Frontal cortex (tissue), 4 donors: ENCODE measurements around the gene KLF2. TPM values are rescaled to one million over a fixed set of nuclear protein-coding genes. Genes with fewer than 3 reads are reported as not detected.
"Not testable (repeated sequence)": the region's sequence is repeated elsewhere in the genome, so short reads cannot be mapped to it uniquely, and the experiment has no call there.

Experiments used
- DNase-seq, 2 donors: peaks; one replicate each; pipeline ENCODE4 v3.0.0; 2012; ENCODE audit warnings: low spot score in 2 of 2
- FAIRE-seq: peaks from 2 replicates; lab custom pipeline; 2012; peaks lifted over from hg19 to GRCh38; lab: Jason Lieb, UNC
- total RNA-seq: library from RNA; depleted of rRNA; stranded (reverse); fragments of >200 nt; gene quantifications from one replicate; pipeline ENCODE4 v1.2.3, GENCODE V29; 2014
- donor health status: control.
- donor health status: control.
- donor health status: control.

KLF2 gene
- total RNA-seq: 2.4 TPM

GRCh38 chr19:16324384-16325160 is at the start of gene KLF2:
KLF2 (plus strand) TSS chr19:16324826; CDS start chr19:16324924, 98 bp downstream.
- FAIRE-seq (no peak), DNase-seq (peak; percentile 87 to 92)

GRCh38 chr19:16280306-16280705 is 44.3 kb upstream of the KLF2 start:
- DNase-seq: no peak
- no peak for FAIRE-seq

- DNase-seq (no peak), FAIRE-seq (no peak)
Measured at GRCh38 chr19:16281743-16282142, 42.9 kb upstream of the KLF2 start.

- no peak for FAIRE-seq
- peak; percentile 34 to 70 for DNase-seq
Measured at GRCh38 chr19:16283210-16284061, 41.2 kb upstream of the KLF2 start.

GRCh38 chr19:16284505-16284904 is 40.1 kb upstream of the KLF2 start:
- DNase-seq: no peak
- no peak for FAIRE-seq

- not testable (repeated sequence) for FAIRE-seq, DNase-seq
Measured at GRCh38 chr19:16285079-16285478, 39.5 kb upstream of the KLF2 start.

GRCh38 chr19:16285769-16286498 is 38.7 kb upstream of the KLF2 start:
- no peak for FAIRE-seq
- no peak for DNase-seq

- DNase-seq (no peak), FAIRE-seq (no peak)
Measured at GRCh38 chr19:16288544-16288943, 36.1 kb upstream of the KLF2 start.

GRCh38 chr19:16289594-16289993 is 35.0 kb upstream of the KLF2 start:
- FAIRE-seq (no peak), DNase-seq (no peak)

GRCh38 chr19:16290692-16291091 is 33.9 kb upstream of the KLF2 start:
- FAIRE-seq (no peak), DNase-seq (no peak)

- no peak for FAIRE-seq
Measured at GRCh38 chr19:16293118-16294091, 31.2 kb upstream of the KLF2 start.

GRCh38 chr19:16295057-16295456 is 29.6 kb upstream of the KLF2 start:
- FAIRE-seq (no peak), DNase-seq (no peak)

More at GRCh38 chr19:16293118-16294091, 31.2 kb upstream of the KLF2 start:
- DNase-seq: no peak

- FAIRE-seq (no peak), DNase-seq (no peak)
Measured at GRCh38 chr19:16296713-16297112, 27.9 kb upstream of the KLF2 start.

- DNase-seq: no peak
- FAIRE-seq: no peak
Measured at GRCh38 chr19:16297575-16298178, 26.9 kb upstream of the KLF2 start.

- FAIRE-seq: no peak
- no peak for DNase-seq
Measured at GRCh38 chr19:16298334-16298733, 26.3 kb upstream of the KLF2 start.

GRCh38 chr19:16301999-16302694 is 22.5 kb upstream of the KLF2 start:
- FAIRE-seq: no peak
- no peak for DNase-seq

GRCh38 chr19:16303755-16304154 is 20.9 kb upstream of the KLF2 start:
- no peak for FAIRE-seq
- no peak for DNase-seq

GRCh38 chr19:16304511-16304910 is 20.1 kb upstream of the KLF2 start:
- not testable (repeated sequence) for FAIRE-seq, DNase-seq
